HCT116 (cell line): ENCODE results near the gene GFRA3. TPM values are rescaled to one million over a fixed set of nuclear protein-coding genes. Genes with fewer than 3 reads are reported as not detected.

Experiments used
- ATAC-seq: fragments of 200-7000 bp; cut with Tn5 transposase; 2 replicates; pipeline ENCODE4 v1.9.1; 2020; ENCODE audit warnings: mild to moderate bottlenecking, moderate library complexity
- BruUV-seq: library from RNA; stranded (reverse); fragments of 400-500 nt; replicated peaks from 2 replicates; lab custom pipeline; 2021; lab: Mats Ljungman, UMichigan
- CTCF ChIA-PET: fragments of 300-600 bp; sonication (Branson Sonifier 250); formaldehyde crosslinking; loops from one replicate; lab custom pipeline; 2021; ENCODE audit warnings: antibody characterized with exemption; lab: Charles Lee
- POLR2A ChIA-PET: fragments of 300-600, 350-600 bp; sonication (Branson Sonifier 250); formaldehyde crosslinking; loops from one replicate; lab custom pipeline; 2021; ENCODE audit warnings: antibody characterized with exemption; lab: Charles Lee
- RAD21 ChIA-PET, 2 experiments: fragments of 300-600 bp; sonication (Branson Sonifier 250); formaldehyde crosslinking; loops; one replicate each; lab custom pipeline; 2023; ENCODE audit warnings: low total read pairs in 2 of 2; ENCODE audit not compliant: uncharacterized antibody in 2 of 2, unreplicated experiment in 2 of 2, low non-redundant PET in 1 of 2; lab: Charles Lee
- DNase-seq: peaks from one replicate; pipeline ENCODE4 v3.0.0-alpha.2; 2010; ENCODE audit warnings: low read depth, low spot score
- H2AFZ ChIP-seq: fragments of 200-600 bp; shearing (Covaris generic), sonication (generic); 2 replicates; pipeline ENCODE4 v1.6.1; 2017; ENCODE audit warnings: low read depth, mixed run types, mixed read lengths, antibody characterized with exemption, low read length; ENCODE audit not compliant: poor library complexity, severe bottlenecking
- H3K27ac ChIP-seq: 2 replicates; pipeline ENCODE4 v1.5.1; 2012; ENCODE audit warnings: low read depth, low read length
- H3K27me3 ChIP-seq: fragments of 200-600 bp; sonication (generic); 2 replicates; pipeline ENCODE4 v1.6.1; 2016; ENCODE audit warnings: mixed run types, low read length, mixed read lengths; ENCODE audit not compliant: insufficient read depth
- H3K36me3 ChIP-seq, 2 experiments: fragments of 200-500 bp in 1 of 2; fragments of 200-600 bp in 1 of 2; sonication (Bioruptor generic) in 1 of 2; sonication (generic) in 1 of 2; 2 replicates each; pipeline versions ENCODE4 v1.5.1 to v1.6.1; 2014 to 2016; ENCODE audit warnings: low read length in 2 of 2, inconsistent platforms in 1 of 2, mixed read lengths in 1 of 2, mixed run types in 1 of 2; ENCODE audit not compliant: insufficient read depth in 2 of 2, control insufficient read depth in 1 of 2
- H3K4me1 ChIP-seq, 2 experiments: fragments of 200-600 bp in 1 of 2; sonication (generic) in 1 of 2; 2 replicates each; pipeline versions ENCODE4 v1.5.1 to v1.6.1; 2012 to 2017; ENCODE audit warnings: low read length in 2 of 2, inconsistent platforms in 1 of 2, mild to moderate bottlenecking in 1 of 2, mixed read lengths in 1 of 2, mixed run types in 1 of 2, moderate library complexity in 1 of 2; ENCODE audit not compliant: insufficient read depth in 2 of 2, control insufficient read depth in 1 of 2
- H3K4me2 ChIP-seq: fragments of 200-600 bp; sonication (generic); 2 replicates; pipeline ENCODE4 v1.6.1; 2017; ENCODE audit warnings: mixed run types, low read length, mixed read lengths
- H3K4me3 ChIP-seq, 2 experiments: fragments of 200-600 bp in 1 of 2; sonication (generic) in 1 of 2; replicated peaks in 1 of 2; 2 replicates each; pipeline ENCODE4 v1.5.1; 2011 to 2016; ENCODE audit warnings: low read length in 2 of 2, control low read depth in 1 of 2, low read depth in 1 of 2, mild to moderate bottlenecking in 1 of 2, mixed read lengths in 1 of 2, mixed run types in 1 of 2
- H3K79me2 ChIP-seq: fragments of 200-600 bp; sonication (generic); 2 replicates; pipeline ENCODE4 v1.6.1; 2017; ENCODE audit warnings: mild to moderate bottlenecking, mixed run types, low read length, moderate library complexity, mixed read lengths; ENCODE audit not compliant: insufficient read depth
- H3K9ac ChIP-seq: fragments of 200-600 bp; sonication (generic); 2 replicates; pipeline ENCODE4 v1.6.1; 2016; ENCODE audit warnings: low read length, mixed read lengths
- H3K9me2 ChIP-seq: fragments of 200-600 bp; sonication (generic), shearing (Covaris generic); 2 replicates; pipeline ENCODE4 v1.6.1; 2017; ENCODE audit warnings: mixed run types, mild to moderate bottlenecking, moderate library complexity; ENCODE audit not compliant: insufficient read depth
- H3K9me3 ChIP-seq, 2 experiments: fragments of 200-500 bp in 1 of 2; fragments of 200-600 bp in 1 of 2; sonication (Bioruptor generic) in 1 of 2; sonication (generic) in 1 of 2; 2 replicates each; pipeline ENCODE4 v1.6.1; 2014 to 2017; ENCODE audit warnings: low read length in 2 of 2, mixed read lengths in 2 of 2, inconsistent platforms in 1 of 2, low read depth in 1 of 2, mild to moderate bottlenecking in 1 of 2, mixed run types in 1 of 2, moderate library complexity in 1 of 2; ENCODE audit not compliant: control insufficient read depth in 1 of 2, insufficient read depth in 1 of 2
- H4K20me1 ChIP-seq: fragments of 200-600 bp; sonication (generic), shearing (Covaris generic); 2 replicates; pipeline ENCODE4 v1.6.1; 2017; ENCODE audit warnings: mixed run types, mild to moderate bottlenecking, moderate library complexity; ENCODE audit not compliant: insufficient read depth
- JUND ChIP-seq: IDR thresholded peaks from 2 replicates; pipeline ENCODE4 v1.6.1; 2012
- TCF7L2 ChIP-seq: IDR thresholded peaks from 2 replicates; pipeline ENCODE4 v1.7.0; 2011; ENCODE audit warnings: borderline replicate concordance, inconsistent platforms; ENCODE audit not compliant: insufficient read depth, insufficient read length; ENCODE audit errors: extremely low read depth
- YY1 ChIP-seq: IDR thresholded peaks from 2 replicates; pipeline ENCODE4 v1.6.1; 2011; ENCODE audit warnings: low read length, low read depth, moderate library complexity, mild to moderate bottlenecking; ENCODE audit not compliant: insufficient replicate concordance; ENCODE audit errors: extremely low read depth
- intact Hi-C: fragments of 100-400 bp; cut with micrococcal nuclease; formaldehyde crosslinking; loops from 2 replicates; pipeline ENCODE4 v1.10.0; 2022
- total RNA-seq: library from RNA; stranded (reverse); gene quantifications from one replicate; pipeline ENCODE4 v1.2.1, GENCODE V29; 2021; ENCODE audit not compliant: unreplicated experiment
- TF ChIP-seq, protein P1 (sequence below): IDR thresholded peaks from 2 replicates; pipeline ENCODE4 v1.6.1; 2012
- TF ChIP-seq, protein P2 (sequence below), 3 experiments: fragments of 200-600 bp in 1 of 3; sonication (generic) in 1 of 3; IDR thresholded peaks in 2 of 3; conservative IDR thresholded peaks in 1 of 3; 2 replicates each; pipeline ENCODE4 v1.5.1; 2012 to 2017; ENCODE audit warnings: low read depth in 2 of 3, low read length in 2 of 3, antibody characterized with exemption in 1 of 3, borderline replicate concordance in 1 of 3, control low read depth in 1 of 3, mild to moderate bottlenecking in 1 of 3, mixed read lengths in 1 of 3, mixed run types in 1 of 3, moderate library complexity in 1 of 3; ENCODE audit not compliant: insufficient read depth in 1 of 3

Gene GFRA3
- total RNA-seq, 1 experiment from 2014 or later: not detected

DNA sequence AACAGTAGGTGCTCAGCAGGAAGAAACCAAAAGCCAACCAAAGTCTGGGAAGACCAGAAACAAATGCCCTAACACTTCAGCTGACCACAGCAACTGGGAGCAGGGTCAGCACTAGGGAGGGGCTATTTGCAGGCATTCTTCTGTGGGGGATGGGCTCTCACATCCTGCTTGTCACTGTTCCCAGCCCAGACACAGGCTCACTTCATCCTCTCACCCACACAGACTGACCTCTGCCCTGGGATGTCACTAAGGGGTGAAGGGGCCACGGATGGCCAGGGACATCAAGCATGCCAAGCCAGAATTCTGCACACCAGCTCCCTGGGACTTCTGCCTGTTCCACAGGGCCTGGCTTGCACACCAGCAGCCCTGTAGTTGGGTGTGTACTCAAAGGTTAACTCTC lies 28.7 kb downstream of the GFRA3 start (continued):
- TF ChIP-seq TCF7L2: no peak
- TF ChIP-seq, protein P1, sequence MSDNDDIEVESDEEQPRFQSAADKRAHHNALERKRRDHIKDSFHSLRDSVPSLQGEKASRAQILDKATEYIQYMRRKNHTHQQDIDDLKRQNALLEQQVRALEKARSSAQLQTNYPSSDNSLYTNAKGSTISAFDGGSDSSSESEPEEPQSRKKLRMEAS: no peak

DNA sequence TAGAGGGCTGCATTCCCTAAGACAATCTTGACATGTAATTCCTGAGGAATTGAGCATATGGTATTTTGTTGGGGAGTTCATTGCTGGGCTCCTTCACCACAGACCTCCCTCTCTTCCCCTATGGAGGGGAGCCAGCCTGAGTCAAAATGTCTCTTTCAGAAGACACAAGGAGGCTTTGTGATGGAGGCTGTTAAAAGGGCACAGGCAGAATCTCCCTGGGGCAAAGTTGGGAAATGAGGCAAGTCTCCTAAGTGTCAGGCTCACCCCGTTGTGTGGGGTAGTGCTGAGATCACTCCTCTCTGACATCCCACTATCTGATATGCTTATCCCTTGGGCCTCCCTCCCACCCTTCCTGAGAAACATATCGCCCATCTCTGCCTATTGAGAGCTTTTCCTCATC lies 30.6 kb downstream of the GFRA3 start:
- DNase-seq (no peak), ATAC-seq (no peak)
- Histone ChIP-seq H3K4me1 (no peaks in the 10 kb centered on the region), H3K27me3 (no peaks in the 10 kb centered on the region), H3K9ac (no peak overlapping the region), H3K9me2 (no peaks in the 10 kb centered on the region), H3K9me3 (no peaks in the 10 kb centered on the region), H4K20me1 (no peaks in the 10 kb centered on the region), H3K27ac (no peak overlapping the region), H3K79me2 (no peaks in the 10 kb centered on the region), H2AFZ (no peak overlapping the region), H3K36me3 (no peaks in the 10 kb centered on the region), H3K4me3 (no peak overlapping the region), H3K4me2 (no peak overlapping the region)
- BruUV-seq: no TSS peak
- intact Hi-C loops: no loop called here
- ChIA-PET CTCF (no interaction called here), POLR2A (no interaction called here), RAD21 (no interaction called here)
- TF ChIP-seq, protein P2, sequence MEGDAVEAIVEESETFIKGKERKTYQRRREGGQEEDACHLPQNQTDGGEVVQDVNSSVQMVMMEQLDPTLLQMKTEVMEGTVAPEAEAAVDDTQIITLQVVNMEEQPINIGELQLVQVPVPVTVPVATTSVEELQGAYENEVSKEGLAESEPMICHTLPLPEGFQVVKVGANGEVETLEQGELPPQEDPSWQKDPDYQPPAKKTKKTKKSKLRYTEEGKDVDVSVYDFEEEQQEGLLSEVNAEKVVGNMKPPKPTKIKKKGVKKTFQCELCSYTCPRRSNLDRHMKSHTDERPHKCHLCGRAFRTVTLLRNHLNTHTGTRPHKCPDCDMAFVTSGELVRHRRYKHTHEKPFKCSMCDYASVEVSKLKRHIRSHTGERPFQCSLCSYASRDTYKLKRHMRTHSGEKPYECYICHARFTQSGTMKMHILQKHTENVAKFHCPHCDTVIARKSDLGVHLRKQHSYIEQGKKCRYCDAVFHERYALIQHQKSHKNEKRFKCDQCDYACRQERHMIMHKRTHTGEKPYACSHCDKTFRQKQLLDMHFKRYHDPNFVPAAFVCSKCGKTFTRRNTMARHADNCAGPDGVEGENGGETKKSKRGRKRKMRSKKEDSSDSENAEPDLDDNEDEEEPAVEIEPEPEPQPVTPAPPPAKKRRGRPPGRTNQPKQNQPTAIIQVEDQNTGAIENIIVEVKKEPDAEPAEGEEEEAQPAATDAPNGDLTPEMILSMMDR (IDR thresholded peaks at IDR 0.05 in 2 of 3, conservative IDR thresholded peaks at IDR 0.05 in 1 of 3; ENCODE audit: borderline replicate concordance in 1 of 3, insufficient read depth in 1 of 3, low read depth in 2 of 3, low read length in 2 of 3): no peak
- no peak for TF ChIP-seq JUND
- no peak for TF ChIP-seq YY1
